Mammary epithelial cell (primary cell): ENCODE measurements around the gene CPA2.

Experiments
- CTCF ChIP-seq, 2 donors: IDR thresholded peaks in 1 of 2; conservative IDR thresholded peaks in 1 of 2; 2 replicates each; pipeline ENCODE4 v1.5.1; 2011 to 2012; ENCODE audit warnings: inconsistent platforms in 2 of 2, low read length in 2 of 2, mild to moderate bottlenecking in 2 of 2, control low read depth in 1 of 2, low read depth in 1 of 2; ENCODE audit not compliant: insufficient read depth in 1 of 2; ENCODE audit errors: extremely low read depth in 1 of 2
- EZH2 ChIP-seq: IDR thresholded peaks from 2 replicates; pipeline ENCODE4 v1.6.1; 2012; ENCODE audit warnings: low read length, inconsistent platforms, borderline replicate concordance

- TF ChIP-seq CTCF (conservative IDR thresholded peaks at IDR 0.05 in 1 of 2, IDR thresholded peaks at IDR 0.05 in 1 of 2; ENCODE audit: extremely low read depth in 1 of 2, insufficient read depth in 1 of 2, low read depth in 1 of 2, low read length in 2 of 2): no peak
- no peak for TF ChIP-seq EZH2
Observed at GRCh38 chr7:130294314-130294713, 27.7 kb downstream of the CPA2 start.
